Stimulated activated CD8-positive, alpha-beta memory T cell treated with anti-CD3 and anti-CD28 coated beads, Interleukin-7, amount 100 ng/mL, for 4 hours (primary cell): ENCODE measurements around the gene LRRC26.
"Not testable (repeated sequence)": the region's sequence is repeated elsewhere in the genome, so short reads cannot be mapped to it uniquely, and the experiment has no call there.

Experiments used
- DNase-seq, 2 donors: peaks; one replicate each; pipeline ENCODE4 v3.0.0-alpha.2; 2020; ENCODE audit warnings: low read depth in 2 of 2

Gene LRRC26

DNA sequence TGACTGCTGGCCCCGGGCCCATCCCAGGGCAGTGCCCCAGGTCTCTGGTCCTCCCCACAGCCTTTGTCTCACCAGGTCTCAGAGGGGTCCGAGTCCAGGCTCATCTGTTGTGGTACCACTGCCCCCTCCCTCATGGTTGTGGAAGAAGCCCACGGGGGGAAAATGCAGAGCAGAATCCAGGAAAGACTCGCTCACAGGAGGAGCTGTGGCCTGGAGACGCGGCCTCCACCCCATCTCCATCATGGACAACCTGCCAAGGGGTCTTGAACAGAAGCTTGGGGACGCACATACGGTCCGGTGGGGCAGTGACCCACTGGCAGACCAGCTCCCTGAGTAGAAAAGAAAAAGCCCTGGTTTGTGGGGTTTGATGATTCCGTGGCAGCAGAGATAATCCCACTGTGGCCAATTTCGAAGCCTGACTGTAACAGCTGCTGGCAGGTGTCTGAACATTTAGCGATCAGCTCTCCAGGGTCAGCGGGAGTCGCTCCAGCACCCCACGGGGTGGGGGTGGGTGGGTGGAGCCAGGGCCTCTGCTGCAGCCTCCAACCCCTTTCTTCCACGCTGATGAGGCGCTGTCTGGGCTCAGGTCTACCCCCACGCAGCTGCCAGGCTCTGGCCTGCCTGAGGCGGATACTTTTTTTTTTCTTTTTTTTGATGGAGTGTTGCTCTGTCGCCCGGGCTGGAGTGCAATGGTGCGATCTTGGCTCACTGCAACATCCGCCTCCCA is 32.8 kb downstream of the LRRC26 start:
- no peak for DNase-seq

DNA sequence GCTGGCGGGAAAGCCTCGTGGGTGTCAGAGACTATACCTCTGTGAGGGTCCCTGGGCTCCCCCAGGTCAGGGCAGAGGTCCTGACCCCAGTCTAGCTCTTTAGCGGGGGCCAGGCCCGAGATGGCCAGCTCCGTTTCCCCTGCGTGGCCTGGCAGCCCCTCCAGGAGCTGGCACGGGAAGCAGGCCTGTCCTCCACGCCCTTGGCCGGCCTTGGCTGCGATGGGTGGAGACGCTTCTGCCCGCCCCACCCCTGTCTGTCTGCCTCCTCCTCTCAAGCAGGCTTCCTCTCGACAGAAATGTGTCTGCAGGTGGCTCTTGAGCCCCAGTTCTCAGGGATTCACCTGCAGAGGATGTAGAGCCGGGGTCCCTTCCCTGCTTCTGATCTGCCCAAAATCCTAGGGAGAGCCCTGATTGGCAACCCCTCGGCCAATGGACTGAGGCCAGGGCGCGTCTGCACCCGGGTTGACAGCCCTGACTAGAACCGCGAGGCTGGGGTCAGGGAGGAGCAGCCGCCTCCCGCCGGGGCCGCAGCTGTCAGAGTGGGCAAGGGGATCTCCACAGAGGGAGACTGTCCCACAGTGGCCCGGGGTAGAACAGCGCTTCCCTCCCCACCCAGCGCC is 33.5 kb downstream of the LRRC26 start:
- no peak for DNase-seq

GRCh38 chr9:137135154-137135553 is 34.7 kb downstream of the LRRC26 start:
- DNase-seq = not testable (repeated sequence)

DNA sequence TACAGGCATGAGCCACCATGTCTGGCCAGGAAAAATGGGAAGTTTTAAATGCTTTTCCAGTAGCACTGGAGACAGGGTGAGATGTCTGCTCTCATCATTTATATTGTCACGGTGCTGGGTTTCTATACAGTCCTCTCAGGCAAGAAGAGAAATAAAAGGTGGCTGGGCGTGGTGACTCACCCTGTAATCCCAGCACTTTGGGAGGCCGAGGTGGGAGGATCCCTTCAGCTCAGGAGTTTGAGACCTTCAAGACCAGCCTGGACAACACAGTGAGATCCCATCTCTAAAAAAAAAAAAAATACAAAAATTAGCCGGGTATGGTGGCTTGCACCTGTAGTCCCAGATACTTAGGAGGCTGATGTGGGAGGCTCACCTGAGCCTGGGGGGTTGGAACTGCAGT is 35.7 kb downstream of the LRRC26 start:
- DNase-seq = no peak

- DNase-seq = no peak
Measured at GRCh38 chr9:137130176-137130755, 39.6 kb downstream of the LRRC26 start.

GRCh38 chr9:137129456-137130175 is 40.2 kb downstream of the LRRC26 start:
- DNase-seq = peak; percentile 77 to 89

GRCh38 chr9:137128862-137129455 is 40.9 kb downstream of the LRRC26 start:
- no peak for DNase-seq

DNA sequence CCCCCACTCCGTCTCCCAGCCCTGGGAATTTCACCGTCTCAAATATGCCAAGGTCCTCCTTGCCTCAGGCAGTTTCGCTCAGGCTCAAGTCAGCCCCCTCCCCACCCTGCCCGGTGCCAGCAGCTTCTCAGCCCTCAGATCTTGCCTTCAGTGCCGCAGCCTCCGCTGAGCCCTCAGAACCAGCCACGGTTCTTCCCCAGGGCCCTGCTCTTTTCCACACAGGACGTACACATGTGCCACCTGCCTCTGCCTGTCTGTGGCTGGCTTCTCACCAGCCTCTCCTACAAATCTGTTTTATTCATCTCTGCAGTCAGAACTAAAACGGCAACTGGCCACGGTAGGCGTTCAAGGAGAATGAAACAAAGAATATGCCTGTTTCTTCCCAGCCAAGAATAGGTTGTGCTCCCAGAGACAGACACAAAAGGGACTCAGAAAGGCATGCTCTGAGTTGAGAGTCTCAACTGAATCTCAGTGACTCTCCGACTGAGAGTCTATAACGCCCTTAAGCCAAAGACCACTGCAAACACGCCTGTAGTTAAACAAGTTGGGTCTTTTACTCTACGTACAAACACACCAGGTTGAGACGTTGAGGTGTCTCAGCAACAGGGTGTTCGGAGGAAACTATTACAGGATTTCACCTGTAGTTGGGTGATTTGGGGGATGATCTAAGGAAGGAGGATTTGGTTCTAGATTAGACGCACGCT is 41.5 kb downstream of the LRRC26 start:
- no peak for DNase-seq

GRCh38 chr9:137127301-137128157 is 42.3 kb downstream of the LRRC26 start:
- no peak for DNase-seq

DNA sequence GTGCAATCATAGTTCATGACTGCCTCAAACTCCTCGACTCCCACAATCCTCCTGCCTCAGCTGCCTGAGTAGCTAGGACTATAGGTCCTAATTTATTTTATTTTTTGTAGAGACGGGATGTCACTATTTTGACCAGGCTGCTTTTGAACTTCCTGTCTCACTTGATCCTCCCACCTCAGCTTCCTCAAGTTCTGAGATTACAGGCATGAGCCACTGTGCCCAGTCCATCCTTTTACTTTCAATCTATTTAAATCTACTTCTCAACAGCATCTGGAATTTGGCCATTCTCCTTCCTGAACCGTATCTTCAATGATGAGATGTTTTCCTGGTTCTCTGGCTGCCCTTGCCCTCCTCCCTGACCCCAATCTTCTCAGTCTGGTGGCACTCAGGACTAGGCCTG is 43.1 kb downstream of the LRRC26 start:
- no peak for DNase-seq

GRCh38 chr9:137123952-137124462 is 45.8 kb downstream of the LRRC26 start:
- not testable (repeated sequence) for DNase-seq

DNA sequence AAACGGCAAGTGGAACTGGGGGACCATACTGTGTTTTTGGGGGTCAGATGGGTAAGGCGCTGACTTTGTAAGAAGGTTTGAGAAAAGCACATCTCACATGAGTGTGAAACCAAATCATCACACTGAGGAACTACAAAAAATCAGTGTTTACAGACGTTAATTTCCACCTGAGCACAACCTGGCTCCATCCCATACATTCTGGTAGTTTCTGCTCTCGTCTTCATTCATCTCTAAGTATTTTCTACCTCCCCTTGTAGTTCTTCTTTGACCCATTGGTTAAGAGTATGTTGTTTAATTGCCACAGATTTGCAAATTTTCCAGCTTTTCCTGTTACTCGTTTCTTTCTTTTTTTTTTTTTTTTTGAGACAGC is 46.4 kb downstream of the LRRC26 start:
- DNase-seq = no peak

GRCh38 chr9:137122796-137123467 is 46.9 kb downstream of the LRRC26 start:
- DNase-seq = not testable (repeated sequence)

DNA sequence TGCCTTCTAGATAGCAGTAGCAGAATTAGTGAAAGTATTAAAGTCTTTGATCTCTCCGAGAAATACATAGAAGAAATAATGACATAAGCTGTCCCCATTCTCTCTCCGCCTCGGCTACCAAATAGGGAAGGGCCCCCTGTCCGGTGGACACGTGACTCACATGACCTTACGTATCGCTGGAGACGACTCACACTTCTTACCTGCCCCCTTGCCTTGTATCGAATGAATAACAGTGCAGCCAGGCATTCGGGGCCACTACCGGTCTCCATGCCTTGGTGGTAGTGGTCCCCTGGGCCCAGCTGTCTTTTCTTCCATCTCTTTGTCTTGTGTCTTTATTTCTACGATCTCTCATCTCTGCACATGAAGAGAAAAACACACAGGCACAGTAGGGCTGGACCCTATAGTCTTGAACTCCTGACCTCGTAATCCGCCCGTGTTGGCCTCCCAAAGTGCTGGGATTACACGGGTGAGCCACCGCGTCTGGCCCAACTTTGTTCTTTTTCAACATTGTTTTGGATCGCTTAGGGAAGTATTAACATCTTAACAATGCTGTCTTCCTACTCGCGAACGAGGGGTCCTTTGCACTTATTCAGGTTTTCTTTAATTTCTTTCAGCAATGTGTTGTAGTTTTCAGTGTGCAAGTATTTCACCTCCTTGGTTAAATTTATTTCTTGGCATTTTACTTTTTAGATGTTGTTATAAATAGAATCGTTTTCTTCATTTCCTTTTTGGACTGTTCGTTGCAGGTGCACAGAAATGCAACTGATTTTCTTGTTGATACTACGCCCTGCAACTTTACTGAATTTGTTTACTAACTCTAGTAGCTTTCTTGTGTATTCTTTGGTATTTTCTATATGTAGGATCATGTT is 47.7 kb downstream of the LRRC26 start:
- not testable (repeated sequence) for DNase-seq
